GM20000 (cell line): Measurements from ENCODE around the gene CD40LG.

Source experiments
- DNase-seq: peaks from one replicate; pipeline ENCODE4 v3.0.0; 2012; ENCODE audit warnings: low spot score
- CTCF ChIP-seq: IDR thresholded peaks from 2 replicates; pipeline ENCODE4 v1.5.1; 2012; ENCODE audit warnings: mild to moderate bottlenecking, control low read depth; ENCODE audit errors: extremely low read depth, missing control alignments

CD40LG gene

DNA sequence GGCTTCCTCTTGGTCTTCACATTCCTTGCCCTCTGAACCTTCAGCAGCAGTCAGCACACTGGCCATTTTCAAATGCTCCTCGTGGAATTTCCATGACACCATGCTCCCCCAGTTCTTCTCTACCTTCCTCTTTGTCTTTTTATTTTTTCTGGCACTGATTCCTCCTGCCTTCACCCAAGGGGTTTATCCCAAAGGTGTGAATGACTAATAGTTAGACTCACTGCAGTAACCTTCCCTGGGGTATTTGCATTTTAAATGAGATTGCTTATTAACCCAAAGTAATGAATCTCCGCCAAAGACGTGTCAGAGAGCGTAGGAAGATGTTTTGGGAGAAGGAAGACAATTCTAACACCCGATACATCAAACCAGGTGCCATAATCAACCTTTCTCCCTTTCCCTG lies 36.2 kb downstream of the CD40LG start:
- no peak for DNase-seq

GRCh38 chrX:136687457-136687856 lies 39.5 kb downstream of the CD40LG start:
- no peak for TF ChIP-seq CTCF
- DNase-seq, result no peak

More for the DNA sequence above, 36.2 kb downstream of the CD40LG start:
- no peak for TF ChIP-seq CTCF

- no peak for TF ChIP-seq CTCF
- no peak for DNase-seq
Measured at GRCh38 chrX:136689436-136689835, 41.5 kb downstream of the CD40LG start.

GRCh38 chrX:136691028-136691809 lies 43.3 kb downstream of the CD40LG start:
- no peak for TF ChIP-seq CTCF
- no peak for DNase-seq

- no peak for TF ChIP-seq CTCF
- DNase-seq, result no peak
Measured at GRCh38 chrX:136692271-136692670, 44.3 kb downstream of the CD40LG start.

- DNase-seq, result peak; percentile 32
- TF ChIP-seq CTCF, result peak; percentile 16
Measured at GRCh38 chrX:136694431-136695087, 46.6 kb downstream of the CD40LG start.

GRCh38 chrX:136697156-136697555 lies 49.2 kb downstream of the CD40LG start:
- DNase-seq, result no peak
- no peak for TF ChIP-seq CTCF
